HPDE6-E6E7 (cell line): ENCODE results near the gene HOXD9.
A peak's percentile ranks its signal among the peaks of the same experiment; 100 is the strongest.

Experiments used
- DNase-seq: peaks from one replicate; pipeline ENCODE4 v3.0.0; 2011; ENCODE audit warnings: missing footprints; ENCODE audit errors: extremely low spot score

The HOXD9 gene

GRCh38 chr2:176098366-176099158 lies 24.0 kb upstream of the HOXD9 start:
- DNase-seq: no peak

GRCh38 chr2:176099159-176099727 lies 23.3 kb upstream of the HOXD9 start:
- no peak for DNase-seq

GRCh38 chr2:176099728-176100546 lies 22.6 kb upstream of the HOXD9 start, which contains the start of gene HOXD12:
HOXD12 (plus strand) TSS chr2:176099795; CDS start chr2:176099802, 7 bp downstream.
- DNase-seq: no peak

- no peak for DNase-seq
These were observed 21.9 kb upstream of the HOXD9 start for GRCh38 chr2:176100547-176101140.

GRCh38 chr2:176101216-176101830 lies 21.2 kb upstream of the HOXD9 start:
- no peak for DNase-seq

- no peak for DNase-seq
These were observed 20.7 kb upstream of the HOXD9 start for GRCh38 chr2:176101842-176102241.

- DNase-seq: no peak
These were observed 20.1 kb upstream of the HOXD9 start for GRCh38 chr2:176102309-176102866.

- DNase-seq: no peak
These were observed 19.3 kb upstream of the HOXD9 start for GRCh38 chr2:176103194-176103593.

GRCh38 chr2:176103742-176104315 lies 18.7 kb upstream of the HOXD9 start:
- no peak for DNase-seq

GRCh38 chr2:176104316-176105077 lies 18.0 kb upstream of the HOXD9 start:
- DNase-seq: no peak

- DNase-seq: no peak
These were observed 17.3 kb upstream of the HOXD9 start for GRCh38 chr2:176105078-176105729.

- DNase-seq: no peak
These were observed 16.6 kb upstream of the HOXD9 start for GRCh38 chr2:176105730-176106580.

- DNase-seq: peak; percentile 31
These were observed 15.7 kb upstream of the HOXD9 start, which contains the start of gene HOXD11 for GRCh38 chr2:176106581-176107539. HOXD11 (plus strand) TSS chr2:176107280; CDS start chr2:176107356, 76 bp downstream.

- no peak for DNase-seq
These were observed 14.8 kb upstream of the HOXD9 start for GRCh38 chr2:176107731-176108181.

GRCh38 chr2:176109192-176109901 lies 13.2 kb upstream of the HOXD9 start:
- DNase-seq: no peak

GRCh38 chr2:176109946-176110345 lies 12.6 kb upstream of the HOXD9 start:
- DNase-seq: no peak
